Measurements from ENCODE around the gene ZGRF1. TPM values are rescaled to one million over a fixed set of nuclear protein-coding genes. Genes with fewer than 3 reads are reported as not detected.

Gene ZGRF1
- total RNA-seq, 4 donors from 2014 or later = 0.55 to 2.9 (median 1.8) TPM

DNA sequence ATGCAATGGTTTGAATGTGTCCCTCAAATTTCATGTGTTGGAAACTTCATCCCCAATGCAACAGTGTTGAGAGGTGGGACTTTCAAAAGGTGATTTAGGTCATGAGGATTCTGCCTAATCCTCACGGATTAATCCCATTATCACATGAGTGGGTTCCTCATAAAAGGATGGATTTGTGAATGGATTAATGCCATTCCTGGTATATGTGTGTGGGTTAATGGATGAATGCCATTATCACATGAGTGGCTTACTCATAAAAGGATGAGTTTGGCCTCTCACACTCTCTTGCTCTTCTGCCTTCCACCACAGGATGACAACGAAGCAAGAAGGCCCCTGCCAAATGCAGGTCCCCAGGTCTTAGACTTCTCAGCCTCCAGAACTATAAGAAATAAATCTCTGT is 90.2 kb downstream of the ZGRF1 start:
- in situ Hi-C loops (cut with MboI; ENCODE audit: low sequenced_read_pairs in 4 of 4) (no loop called here), intact Hi-C loops (cut with DNase I; ENCODE audit: low total_unique reads) (no loop called here)
- TF ChIP-seq, protein P1, sequence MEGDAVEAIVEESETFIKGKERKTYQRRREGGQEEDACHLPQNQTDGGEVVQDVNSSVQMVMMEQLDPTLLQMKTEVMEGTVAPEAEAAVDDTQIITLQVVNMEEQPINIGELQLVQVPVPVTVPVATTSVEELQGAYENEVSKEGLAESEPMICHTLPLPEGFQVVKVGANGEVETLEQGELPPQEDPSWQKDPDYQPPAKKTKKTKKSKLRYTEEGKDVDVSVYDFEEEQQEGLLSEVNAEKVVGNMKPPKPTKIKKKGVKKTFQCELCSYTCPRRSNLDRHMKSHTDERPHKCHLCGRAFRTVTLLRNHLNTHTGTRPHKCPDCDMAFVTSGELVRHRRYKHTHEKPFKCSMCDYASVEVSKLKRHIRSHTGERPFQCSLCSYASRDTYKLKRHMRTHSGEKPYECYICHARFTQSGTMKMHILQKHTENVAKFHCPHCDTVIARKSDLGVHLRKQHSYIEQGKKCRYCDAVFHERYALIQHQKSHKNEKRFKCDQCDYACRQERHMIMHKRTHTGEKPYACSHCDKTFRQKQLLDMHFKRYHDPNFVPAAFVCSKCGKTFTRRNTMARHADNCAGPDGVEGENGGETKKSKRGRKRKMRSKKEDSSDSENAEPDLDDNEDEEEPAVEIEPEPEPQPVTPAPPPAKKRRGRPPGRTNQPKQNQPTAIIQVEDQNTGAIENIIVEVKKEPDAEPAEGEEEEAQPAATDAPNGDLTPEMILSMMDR (IDR thresholded peaks at IDR 0.05 in 4 of 5, conservative IDR thresholded peaks at IDR 0.05 in 1 of 5) = no peak
- no peak for TF ChIP-seq POLR2A (IDR thresholded peaks at IDR 0.05)
- Histone ChIP-seq H3K9me3 (no peaks in the 10 kb centered on the region), H3K27me3 (no peaks in the 10 kb centered on the region), H3K4me1 (no peaks in the 10 kb centered on the region), H3K36me3 (no peaks in the 10 kb centered on the region), H3K27ac (no peak overlapping the region), H3K4me3 (no peak overlapping the region)
- ATAC-seq = no peak
- no peak for DNase-seq

DNA sequence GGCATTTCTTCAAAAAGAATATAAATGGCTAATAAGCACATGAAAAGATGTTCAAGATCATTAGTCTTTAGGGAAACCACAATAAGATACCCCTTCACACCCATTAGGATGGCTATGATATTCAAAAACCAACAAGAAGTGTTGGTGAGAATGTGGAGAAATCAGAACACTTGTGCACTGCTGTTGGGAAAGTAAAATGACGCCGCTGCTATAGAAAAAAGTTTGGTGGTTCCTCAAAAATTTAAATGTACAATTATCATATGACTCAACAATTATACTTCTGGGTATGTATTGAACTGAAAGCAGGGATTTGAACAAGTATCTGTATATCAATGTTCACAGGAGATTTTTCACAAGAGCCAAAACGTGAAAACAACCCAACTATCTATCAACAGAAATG is 91.4 kb downstream of the ZGRF1 start:
- in situ Hi-C loops (cut with MboI; ENCODE audit: low sequenced_read_pairs in 4 of 4) = no loop called here
- H3K9me3 ChIP-seq = no peaks in the 10 kb centered on the region
- intact Hi-C loops (cut with DNase I; ENCODE audit: low total_unique reads) = no loop called here

DNA sequence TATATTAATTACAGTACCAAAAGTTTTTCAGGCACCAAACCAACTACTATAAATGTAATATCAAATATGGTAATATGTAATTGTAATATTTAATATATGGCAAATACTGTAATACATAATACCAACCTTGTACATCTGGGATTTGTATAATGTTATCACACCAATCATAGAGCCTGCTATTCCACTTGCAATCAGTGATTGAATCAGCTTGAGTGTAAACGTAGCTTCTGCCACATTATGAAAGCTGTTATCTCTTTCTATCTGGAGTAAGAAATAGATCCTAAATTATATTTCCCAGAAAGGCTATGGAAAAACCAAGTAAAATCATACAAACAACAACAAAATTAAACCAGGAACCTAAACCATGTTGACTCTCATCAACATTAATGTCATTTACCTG is 96.0 kb downstream of the ZGRF1 start:
- no peak for TF ChIP-seq POLR2A (IDR thresholded peaks at IDR 0.05)
- TF ChIP-seq, protein P1 (IDR thresholded peaks at IDR 0.05 in 4 of 5, conservative IDR thresholded peaks at IDR 0.05 in 1 of 5) = no peak
- H3K27ac ChIP-seq = no peak overlapping the region
- ATAC-seq (no peak), DNase-seq (no peak)
- no peak overlapping the region for H3K4me3 ChIP-seq
- intact Hi-C loops (cut with DNase I; ENCODE audit: low total_unique reads) (no loop called here), in situ Hi-C loops (cut with MboI; ENCODE audit: low sequenced_read_pairs in 4 of 4) (no loop called here)
- H3K4me1 ChIP-seq = no peaks in the 10 kb centered on the region
- no peaks in the 10 kb centered on the region for H3K27me3 ChIP-seq
- H3K9me3 ChIP-seq = no peaks in the 10 kb centered on the region
- no peaks in the 10 kb centered on the region for H3K36me3 ChIP-seq

More for the DNA sequence above, 91.4 kb downstream of the ZGRF1 start:
- TF ChIP-seq, protein P1 (IDR thresholded peaks at IDR 0.05 in 4 of 5, conservative IDR thresholded peaks at IDR 0.05 in 1 of 5) = no peak
- TF ChIP-seq POLR2A (IDR thresholded peaks at IDR 0.05) = no peak
- no peaks in the 10 kb centered on the region for H3K27me3 ChIP-seq
- no peak overlapping the region for H3K27ac ChIP-seq
- H3K4me1 ChIP-seq = no peaks in the 10 kb centered on the region
- ATAC-seq = no peak
- H3K4me3 ChIP-seq = no peak overlapping the region
- no peaks in the 10 kb centered on the region for H3K36me3 ChIP-seq
- no peak for DNase-seq

DNA sequence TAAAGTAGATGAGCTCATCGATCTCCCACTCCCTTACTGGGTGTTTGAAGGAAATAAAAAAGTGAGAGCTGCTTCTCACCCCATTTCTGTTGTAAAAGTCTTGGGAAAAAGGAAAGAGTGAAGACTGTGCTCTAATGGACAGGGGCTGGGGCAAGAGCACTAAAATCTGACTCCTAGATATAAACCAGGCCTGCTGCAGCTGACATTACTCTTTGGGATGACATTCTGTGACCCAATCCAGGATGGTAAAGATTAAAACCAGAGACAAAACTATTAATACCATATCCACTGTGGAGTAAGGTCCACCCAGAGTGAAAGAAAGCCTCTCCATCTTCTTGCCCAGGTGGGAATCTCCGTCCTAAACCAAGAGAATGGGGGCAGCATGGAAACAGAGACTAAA is 100.6 kb downstream of the ZGRF1 start:
- H3K27me3 ChIP-seq = no peaks in the 10 kb centered on the region
- H3K27ac ChIP-seq = no peak overlapping the region
- no peaks in the 10 kb centered on the region for H3K36me3 ChIP-seq
- no peaks in the 10 kb centered on the region for H3K4me1 ChIP-seq
- in situ Hi-C loops (cut with MboI; ENCODE audit: low sequenced_read_pairs in 4 of 4) (no loop called here), intact Hi-C loops (cut with DNase I; ENCODE audit: low total_unique reads) (no loop called here)
- no peaks in the 10 kb centered on the region for H3K9me3 ChIP-seq
- ATAC-seq = no peak
- no peak for DNase-seq
- TF ChIP-seq, protein P1 (IDR thresholded peaks at IDR 0.05 in 4 of 5, conservative IDR thresholded peaks at IDR 0.05 in 1 of 5) = no peak
- TF ChIP-seq POLR2A (IDR thresholded peaks at IDR 0.05) = no peak
- H3K4me3 ChIP-seq = no peak overlapping the region

DNA sequence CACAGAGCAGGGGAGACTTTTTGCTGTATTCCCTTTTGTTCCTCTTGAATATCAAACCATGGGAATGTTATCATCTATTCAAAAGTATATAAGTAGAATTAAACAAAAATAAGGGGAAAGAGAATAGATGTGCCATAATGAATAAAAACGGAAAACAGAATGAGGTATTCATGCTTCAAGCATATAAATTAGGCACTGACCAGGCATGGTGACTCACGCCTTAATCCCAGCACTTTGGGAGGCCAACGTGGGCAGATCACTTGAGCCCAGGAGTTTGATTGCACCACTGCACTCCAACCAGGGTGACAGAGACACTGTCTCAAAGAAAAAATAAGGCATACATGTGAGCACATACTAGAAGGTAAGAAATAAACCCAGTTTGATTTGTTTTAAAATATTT is 104.4 kb downstream of the ZGRF1 start:
- no peak overlapping the region for H3K4me3 ChIP-seq
- H3K36me3 ChIP-seq = no peaks in the 10 kb centered on the region
- intact Hi-C loops (cut with DNase I; ENCODE audit: low total_unique reads) = no loop called here
- in situ Hi-C loops (cut with MboI; ENCODE audit: low sequenced_read_pairs in 4 of 4) = no loop called here
- no peaks in the 10 kb centered on the region for H3K4me1 ChIP-seq
- TF ChIP-seq, protein P1 (IDR thresholded peaks at IDR 0.05 in 4 of 5, conservative IDR thresholded peaks at IDR 0.05 in 1 of 5) = no peak
- TF ChIP-seq POLR2A (IDR thresholded peaks at IDR 0.05) = no peak
- DNase-seq (no peak), ATAC-seq (no peak)
- no peaks in the 10 kb centered on the region for H3K27me3 ChIP-seq
- no peak overlapping the region for H3K27ac ChIP-seq
- H3K9me3 ChIP-seq = no peaks in the 10 kb centered on the region
